Measurements from ENCODE around the gene SUCLG2. TPM values are rescaled to one million over a fixed set of nuclear protein-coding genes. Genes with fewer than 3 reads are reported as not detected.

The SUCLG2 gene
- total RNA-seq, 4 donors from 2014 or later: 38.7 to 42.9 (median 41.3) TPM

DNA sequence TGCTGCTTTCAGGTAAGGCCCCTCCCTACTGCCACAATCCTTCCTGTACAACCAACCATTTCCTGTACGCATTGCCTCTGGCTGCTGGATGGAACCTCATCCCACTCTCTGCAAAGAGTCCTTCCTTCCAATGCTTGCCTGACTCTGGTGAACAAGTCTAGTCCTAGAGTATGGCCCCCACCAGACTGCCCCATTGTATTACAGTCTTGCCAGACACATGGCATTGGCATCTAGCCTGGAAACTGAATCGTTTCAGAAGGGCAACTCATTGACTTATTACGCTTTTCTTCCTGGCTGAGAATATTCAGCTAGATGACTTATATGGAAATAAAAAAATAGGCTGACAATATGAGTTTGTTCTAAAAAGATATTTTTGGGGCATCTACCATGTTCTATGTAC, 170.3 kb downstream of the SUCLG2 start:
- WGBS, 2 donors: 69 to 76% methylated on average over 3 of the region's 3 CpGs
- no peak overlapping the region for H3K4me3 ChIP-seq (ENCODE audit: low read depth, poor library complexity, severe bottlenecking)
- intact Hi-C loops (cut with DNase I; ENCODE audit: low total_unique reads): no loop called here
- TF ChIP-seq, protein P1, sequence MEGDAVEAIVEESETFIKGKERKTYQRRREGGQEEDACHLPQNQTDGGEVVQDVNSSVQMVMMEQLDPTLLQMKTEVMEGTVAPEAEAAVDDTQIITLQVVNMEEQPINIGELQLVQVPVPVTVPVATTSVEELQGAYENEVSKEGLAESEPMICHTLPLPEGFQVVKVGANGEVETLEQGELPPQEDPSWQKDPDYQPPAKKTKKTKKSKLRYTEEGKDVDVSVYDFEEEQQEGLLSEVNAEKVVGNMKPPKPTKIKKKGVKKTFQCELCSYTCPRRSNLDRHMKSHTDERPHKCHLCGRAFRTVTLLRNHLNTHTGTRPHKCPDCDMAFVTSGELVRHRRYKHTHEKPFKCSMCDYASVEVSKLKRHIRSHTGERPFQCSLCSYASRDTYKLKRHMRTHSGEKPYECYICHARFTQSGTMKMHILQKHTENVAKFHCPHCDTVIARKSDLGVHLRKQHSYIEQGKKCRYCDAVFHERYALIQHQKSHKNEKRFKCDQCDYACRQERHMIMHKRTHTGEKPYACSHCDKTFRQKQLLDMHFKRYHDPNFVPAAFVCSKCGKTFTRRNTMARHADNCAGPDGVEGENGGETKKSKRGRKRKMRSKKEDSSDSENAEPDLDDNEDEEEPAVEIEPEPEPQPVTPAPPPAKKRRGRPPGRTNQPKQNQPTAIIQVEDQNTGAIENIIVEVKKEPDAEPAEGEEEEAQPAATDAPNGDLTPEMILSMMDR (IDR thresholded peaks at IDR 0.05): no peak
- no peak for TF ChIP-seq POLR2A (IDR thresholded peaks at IDR 0.05)
- no peak for DNase-seq (ENCODE audit: low spot score in 2 of 2)

GRCh38 chr3:67481126-67481525, 173.3 kb downstream of the SUCLG2 start:
- no peak overlapping the region for H3K4me3 ChIP-seq (ENCODE audit: low read depth, poor library complexity, severe bottlenecking)
- intact Hi-C loops (cut with DNase I; ENCODE audit: low total_unique reads): no loop called here

GRCh38 chr3:67478423-67478822, 176.0 kb downstream of the SUCLG2 start:
- intact Hi-C loops (cut with DNase I; ENCODE audit: low total_unique reads): no loop called here
- TF ChIP-seq, protein P1 (IDR thresholded peaks at IDR 0.05): no peak
- TF ChIP-seq POLR2A (IDR thresholded peaks at IDR 0.05): no peak
- no peak for DNase-seq (ENCODE audit: low spot score in 2 of 2)
- 94 to 96% methylated on average over 7 of the region's 7 CpGs for WGBS, 2 donors
- H3K4me3 ChIP-seq (ENCODE audit: low read depth, poor library complexity, severe bottlenecking): no peak overlapping the region

More at GRCh38 chr3:67481126-67481525, 173.3 kb downstream of the SUCLG2 start:
- TF ChIP-seq, protein P1 (IDR thresholded peaks at IDR 0.05): no peak
- TF ChIP-seq POLR2A (IDR thresholded peaks at IDR 0.05): no peak
- 84 to 93% methylated on average over 4 of the region's 4 CpGs for whole genome bisulfite sequencing, 2 donors
- DNase-seq (ENCODE audit: low spot score in 2 of 2): no peak

DNA sequence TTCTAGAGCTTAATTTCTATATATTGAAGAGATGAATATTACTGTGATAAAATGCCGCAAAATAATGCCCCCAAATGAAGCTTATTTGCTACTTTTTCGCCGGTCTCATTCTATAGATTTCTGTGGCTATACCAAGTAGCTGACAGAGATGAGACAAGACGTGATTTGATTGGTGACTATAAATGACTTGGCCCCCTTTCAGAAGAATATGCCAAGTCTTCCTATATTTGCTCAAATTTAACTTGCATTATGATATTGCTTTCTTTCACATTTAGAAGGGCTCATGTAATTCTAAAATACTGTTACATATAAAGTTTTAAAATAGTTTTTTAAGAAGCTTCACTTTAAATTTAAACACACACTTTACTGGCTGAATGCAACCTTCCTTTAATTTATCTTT, 180.1 kb downstream of the SUCLG2 start:
- intact Hi-C loops (cut with DNase I; ENCODE audit: low total_unique reads): no loop called here
- H3K4me3 ChIP-seq (ENCODE audit: low read depth, poor library complexity, severe bottlenecking): no peak overlapping the region
- DNase-seq (ENCODE audit: low spot score in 2 of 2): no peak
- TF ChIP-seq, protein P1 (IDR thresholded peaks at IDR 0.05): no peak
- TF ChIP-seq POLR2A (IDR thresholded peaks at IDR 0.05): no peak
- 95 to 97% methylated on average over 4 of the region's 4 CpGs for WGBS, 2 donors

DNA sequence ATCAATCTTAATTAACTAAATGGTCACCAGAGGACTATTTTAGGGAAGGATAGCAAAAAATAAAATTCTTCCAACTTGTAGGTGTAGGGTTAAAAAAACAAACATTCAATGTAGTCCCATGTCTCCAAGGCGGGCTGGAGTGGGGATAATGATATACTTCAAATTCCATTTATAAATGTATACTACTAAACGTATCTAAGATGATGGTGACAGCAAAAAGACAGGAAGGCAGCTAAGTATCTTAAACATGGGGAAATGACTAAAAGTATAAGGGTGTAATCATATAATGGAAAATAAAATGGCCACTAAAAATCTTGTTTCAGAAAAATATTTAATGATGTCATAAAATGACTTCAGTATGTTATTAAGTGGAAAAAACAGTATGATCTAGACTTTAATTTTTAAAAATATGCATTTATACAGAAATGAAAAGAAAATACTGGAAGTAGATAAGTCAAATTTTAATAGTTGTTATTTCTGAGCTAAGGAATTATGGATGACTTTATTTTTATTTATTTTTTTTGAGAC, 181.7 kb downstream of the SUCLG2 start:
- 94 to 95% methylated on average over 2 of the region's 2 CpGs for WGBS, 2 donors
- intact Hi-C loops (cut with DNase I; ENCODE audit: low total_unique reads): no loop called here
- DNase-seq (ENCODE audit: low spot score in 2 of 2): no peak

More for the DNA sequence above, 181.7 kb downstream of the SUCLG2 start:
- TF ChIP-seq, protein P1 (IDR thresholded peaks at IDR 0.05): no peak
- TF ChIP-seq POLR2A (IDR thresholded peaks at IDR 0.05): no peak
- H3K4me3 ChIP-seq (ENCODE audit: low read depth, poor library complexity, severe bottlenecking): no peak overlapping the region
